ENCODE results near the gene CLDN15.
"Not testable (repeated sequence)": the region's sequence is repeated elsewhere in the genome, so short reads cannot be mapped to it uniquely, and the experiment has no call there.

The CLDN15 gene

DNA sequence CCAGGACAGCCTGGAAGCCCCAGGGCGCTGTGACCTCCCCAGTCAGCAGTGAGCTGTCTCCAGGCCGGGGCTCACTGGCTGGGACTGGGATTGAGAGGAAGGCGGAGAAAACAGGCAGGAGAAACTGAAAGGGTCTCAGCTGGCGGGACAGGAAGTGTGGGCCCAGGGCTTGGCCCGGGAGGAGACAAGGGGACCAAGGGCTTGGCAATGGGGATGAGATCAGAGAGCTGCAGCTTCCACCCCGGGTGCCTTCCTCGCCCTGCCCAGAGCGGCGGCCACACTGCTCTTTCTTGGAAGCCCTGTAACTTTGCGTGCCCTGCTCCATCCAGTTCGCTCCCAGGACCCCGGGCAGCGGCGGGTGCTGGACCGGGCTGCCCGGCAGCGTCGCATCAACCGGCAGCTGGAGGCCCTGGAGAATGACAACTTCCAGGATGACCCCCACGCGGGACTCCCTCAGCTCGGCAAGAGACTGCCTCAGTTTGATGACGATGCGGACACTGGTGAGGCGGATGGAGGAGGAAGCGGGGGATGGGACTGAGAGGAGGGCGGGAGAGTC, 15.2 kb downstream of the CLDN15 start:
- no peak for DNase-seq (ENCODE audit: low read depth)

DNA sequence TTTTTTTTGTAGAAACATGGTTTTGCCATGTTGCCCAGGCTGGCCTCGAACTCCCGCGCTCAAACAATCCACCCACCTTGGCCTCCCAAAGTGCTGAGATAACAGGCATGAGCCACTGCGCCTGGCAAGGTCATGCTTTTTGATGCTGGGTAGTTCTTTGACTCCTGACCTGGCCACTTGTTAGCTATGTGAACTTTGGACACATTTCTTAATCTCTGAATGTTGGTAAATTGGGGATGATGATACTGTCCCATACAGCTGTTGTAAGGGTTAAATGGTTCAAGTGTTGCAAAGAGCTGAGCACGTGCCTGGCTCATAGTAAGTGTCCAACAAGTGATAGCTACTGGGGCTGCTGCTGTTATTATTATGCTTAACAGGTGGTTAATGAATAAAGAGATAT, 17.3 kb downstream of the CLDN15 start:
- DNase-seq (ENCODE audit: low read depth) = no peak

DNA sequence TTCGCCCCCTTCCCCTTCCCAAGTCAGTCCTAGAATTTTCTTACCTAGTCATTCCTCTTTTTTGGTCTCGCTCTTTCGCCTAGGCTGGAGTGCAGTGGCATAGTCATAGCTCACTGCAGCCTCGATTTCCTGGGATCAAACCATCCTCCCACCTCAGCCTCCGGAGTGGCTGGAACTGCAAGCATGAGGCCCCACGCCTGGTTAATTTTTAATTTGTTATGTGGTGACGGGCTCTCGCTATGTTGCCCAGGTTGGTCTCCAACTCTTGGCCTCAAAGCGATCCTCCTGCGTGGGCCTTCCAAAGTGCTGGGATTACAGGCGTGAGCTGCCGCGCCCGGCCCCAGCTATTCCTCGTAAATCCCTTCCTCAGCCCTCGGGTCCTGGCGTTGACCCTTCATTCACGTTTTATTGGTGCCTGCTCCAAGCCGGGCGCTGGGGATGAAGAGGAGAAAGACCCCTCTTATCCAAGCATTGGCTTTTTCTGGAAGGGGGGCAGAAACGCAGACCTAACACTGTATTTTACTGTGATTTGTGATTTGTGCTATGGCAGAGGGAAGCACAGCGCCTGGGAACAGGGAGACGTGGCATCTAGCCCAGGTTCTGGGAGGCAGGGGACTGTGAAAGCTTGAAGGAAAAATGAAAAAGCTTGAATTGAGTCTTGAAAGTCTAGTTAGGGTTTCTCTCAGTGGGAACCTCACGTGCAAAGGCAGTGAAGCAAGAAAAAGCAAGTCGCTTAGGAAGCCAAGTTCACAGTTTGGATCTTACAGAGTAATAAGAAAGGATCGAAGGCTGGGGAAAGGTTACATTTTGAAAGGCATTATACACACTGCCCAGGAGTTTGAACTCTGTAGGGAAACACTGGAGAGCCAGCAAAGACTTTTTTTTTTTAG, 19.1 kb downstream of the CLDN15 start:
- no peak for DNase-seq (ENCODE audit: low read depth)

DNA sequence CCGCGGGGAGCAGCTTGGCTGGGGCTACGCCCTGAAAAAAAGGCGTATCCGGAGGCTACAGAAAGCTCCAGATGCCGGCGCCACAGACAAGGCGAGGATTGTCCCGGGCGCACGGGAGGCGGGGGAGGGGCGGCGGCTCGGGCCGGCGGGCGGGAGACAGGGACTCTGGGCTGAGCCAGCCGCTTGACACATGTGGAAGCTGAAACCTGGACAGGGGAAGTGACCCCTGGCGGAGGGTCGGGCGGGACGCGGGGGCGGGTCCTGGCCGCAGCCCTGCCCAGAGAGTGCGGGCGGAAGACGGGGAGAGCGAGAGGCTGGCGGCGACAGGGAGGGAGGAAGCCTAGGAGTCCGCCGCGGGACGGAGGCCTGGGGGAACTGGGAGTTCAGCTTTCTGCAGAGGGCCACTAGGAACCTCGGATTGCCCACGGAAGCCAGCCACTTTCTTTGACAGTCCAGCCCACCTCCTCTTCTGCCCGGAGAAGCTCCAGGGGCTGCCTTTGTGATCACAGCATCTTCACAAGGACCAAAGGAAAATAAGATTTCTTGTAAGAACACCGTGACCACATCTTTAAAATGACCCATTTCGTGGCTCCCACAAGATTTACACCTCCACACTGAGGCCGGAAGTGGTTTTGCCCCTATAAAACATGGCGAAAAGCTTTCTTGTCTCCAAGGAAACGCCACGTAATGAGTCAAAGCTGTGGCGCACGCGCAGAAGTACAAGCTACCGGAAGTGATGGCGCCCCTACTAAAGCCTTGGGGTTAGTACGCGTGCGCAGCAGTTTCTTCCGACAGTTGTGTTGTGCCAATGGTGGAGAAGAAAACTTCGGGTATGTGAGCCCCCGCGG, 20.0 kb downstream of the CLDN15 start, which contains the start of the genes PLOD3 and ZNHIT1:
Gene PLOD3 (minus strand): TSS at position 194 of the 848 bp plus-strand sequence. CDS start 307 bp downstream, outside the sequence.
Gene ZNHIT1 (plus strand): TSS at position 778 of the 848 bp plus-strand sequence. CDS start 31 bp downstream, at position 809.
- DNase-seq (ENCODE audit: low read depth) = peak; percentile 90

DNA sequence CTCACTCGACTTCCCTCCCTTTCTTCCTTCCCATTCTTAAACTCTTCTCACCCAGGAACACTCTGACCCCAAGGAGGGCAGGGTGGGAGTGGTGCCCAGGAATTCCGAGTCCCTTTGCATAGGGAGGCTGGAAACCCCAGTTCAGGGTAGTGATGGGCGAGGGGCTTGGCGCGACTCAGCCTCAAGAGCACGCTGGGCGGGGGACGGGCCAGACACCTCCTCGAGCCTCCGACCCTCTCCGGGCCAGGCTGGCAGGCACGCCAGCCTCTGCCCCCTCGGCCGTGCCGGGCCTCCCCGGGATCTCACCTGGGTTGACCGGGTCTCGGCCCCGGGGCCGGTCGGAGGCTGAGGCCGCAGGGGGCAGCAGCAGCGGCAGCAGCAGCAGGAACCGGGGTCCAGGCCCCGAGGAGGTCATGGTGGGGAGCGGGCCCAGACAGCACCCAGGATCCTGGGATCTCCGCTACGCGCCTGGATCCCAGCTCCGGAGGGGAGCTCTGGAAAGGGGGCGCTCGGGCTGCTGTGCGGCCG, 20.7 kb downstream of the CLDN15 start:
- no peak for DNase-seq (ENCODE audit: low read depth)

DNA sequence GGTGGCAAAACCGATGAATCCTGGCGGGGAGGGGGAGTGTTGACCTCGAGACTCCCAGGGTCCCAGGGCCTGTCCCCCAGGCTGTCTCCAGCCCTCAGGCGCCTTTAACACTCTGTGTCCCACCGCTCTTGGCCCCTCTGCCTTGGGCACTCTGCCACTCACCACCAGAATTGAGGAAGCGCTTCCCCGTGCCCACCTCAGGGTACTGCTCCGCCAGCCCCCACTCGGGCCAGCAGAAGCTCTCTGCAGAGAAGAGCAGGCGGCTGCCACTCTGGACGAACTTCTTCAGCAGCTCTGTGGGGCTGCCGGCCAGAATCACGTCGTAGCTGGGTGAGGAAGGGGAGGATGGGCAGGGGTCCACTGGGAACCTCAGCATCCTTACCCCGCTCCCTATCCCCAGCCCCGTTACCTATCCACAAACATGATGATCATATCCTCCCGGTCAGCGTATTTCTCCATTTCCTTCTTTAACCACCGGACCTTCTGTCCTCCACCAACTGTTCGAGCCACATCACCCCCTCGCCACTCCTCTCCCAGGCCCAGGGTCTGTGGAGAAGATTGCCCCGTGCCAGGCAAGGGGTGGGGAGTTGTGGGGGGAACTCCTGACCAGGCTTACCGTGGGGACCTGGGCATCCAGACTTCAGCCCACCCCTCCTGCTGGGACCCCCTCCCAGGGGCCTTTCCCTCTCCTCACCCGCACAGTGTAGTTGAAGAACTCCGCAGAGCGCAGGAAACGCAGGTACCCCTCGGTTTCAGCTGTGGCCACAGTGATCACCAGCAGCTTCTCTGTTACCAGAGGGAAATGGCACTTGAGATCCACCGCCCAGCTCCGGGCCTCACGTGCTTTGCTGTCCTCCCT, 21.4 kb downstream of the CLDN15 start:
- DNase-seq (ENCODE audit: low read depth) = no peak

DNA sequence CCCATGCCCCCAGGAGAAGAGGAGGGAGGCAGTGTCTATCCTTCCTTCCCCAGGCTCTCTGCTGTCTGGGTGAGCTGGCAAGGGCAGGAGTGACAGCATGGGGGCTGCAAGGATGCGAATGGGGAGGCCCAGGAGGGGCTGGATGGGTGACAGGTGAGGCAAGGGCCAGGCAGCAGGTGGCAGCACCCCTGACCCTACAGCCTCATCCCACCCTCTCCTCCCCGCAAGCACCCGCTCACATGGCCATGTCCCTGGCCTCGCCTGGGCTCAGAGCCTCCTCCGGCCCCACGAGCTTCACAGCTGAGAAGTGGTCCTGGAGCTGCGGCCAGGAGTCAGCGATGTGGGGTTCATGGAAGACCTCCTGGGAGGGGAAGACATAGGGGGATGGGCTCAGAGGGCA, 25.6 kb downstream of the CLDN15 start:
- no peak for DNase-seq (ENCODE audit: low read depth)

DNA sequence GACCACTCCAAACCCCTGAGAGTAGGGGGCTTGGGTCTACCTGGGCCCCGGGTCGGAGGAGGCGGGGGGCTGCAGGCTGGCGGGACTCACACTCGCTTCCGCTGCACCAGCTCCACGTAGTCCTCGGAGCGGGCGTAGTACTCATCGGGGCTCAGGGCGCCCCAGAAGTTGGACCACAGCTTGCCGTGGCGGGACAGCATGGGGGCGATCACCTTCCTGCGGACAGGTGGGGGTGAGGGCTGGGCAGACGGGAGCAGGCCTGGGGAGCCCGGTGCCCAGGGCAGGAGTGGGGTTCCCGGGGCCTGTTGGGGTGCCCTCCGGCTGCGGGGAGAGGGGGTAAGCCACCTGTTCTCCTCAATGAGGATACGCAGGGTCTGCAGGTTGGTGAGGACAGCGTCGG, 26.1 kb downstream of the CLDN15 start:
- DNase-seq (ENCODE audit: low read depth) = no peak

DNA sequence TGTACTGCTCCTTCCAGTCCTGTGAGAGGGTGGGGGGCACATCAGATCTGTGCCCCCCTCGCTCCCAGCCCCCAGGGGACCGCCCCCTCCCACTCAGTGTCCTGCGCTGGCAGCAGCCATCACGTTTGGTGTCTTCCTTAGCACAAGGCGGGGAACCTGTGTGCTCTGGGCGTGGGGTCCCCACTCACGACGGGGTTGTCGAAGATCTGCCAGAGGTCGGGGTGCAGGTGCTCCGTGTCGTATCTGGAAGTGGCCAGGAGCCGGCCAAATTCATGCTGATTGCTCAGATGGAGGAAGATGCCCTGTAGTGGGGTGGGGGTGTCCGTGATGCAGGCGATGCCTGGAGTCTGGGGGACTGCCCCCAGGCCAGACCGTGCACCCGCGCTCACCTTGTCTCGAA, 27.5 kb downstream of the CLDN15 start:
- no peak for DNase-seq (ENCODE audit: low read depth)

DNA sequence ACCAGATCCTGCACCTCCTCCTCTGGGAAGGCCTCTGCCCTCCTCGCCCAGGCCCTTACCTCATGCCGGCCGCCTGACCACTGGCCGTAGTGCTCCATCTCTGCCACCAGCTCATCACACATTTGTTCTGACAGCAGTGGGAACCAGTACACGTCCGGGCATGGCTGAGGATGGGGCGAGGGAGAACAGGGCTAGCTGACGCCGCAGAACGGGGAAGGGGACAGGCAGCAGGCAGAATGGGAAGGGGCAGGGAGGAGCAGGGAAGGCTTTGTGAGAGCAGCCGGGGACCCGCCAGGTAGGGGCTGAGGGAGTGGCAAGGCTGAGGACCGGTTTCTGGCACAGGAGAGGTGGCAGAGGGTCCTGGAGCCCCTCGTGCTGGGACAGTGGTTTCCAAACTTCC, 28.8 kb downstream of the CLDN15 start:
- no peak for DNase-seq (ENCODE audit: low read depth)

DNA sequence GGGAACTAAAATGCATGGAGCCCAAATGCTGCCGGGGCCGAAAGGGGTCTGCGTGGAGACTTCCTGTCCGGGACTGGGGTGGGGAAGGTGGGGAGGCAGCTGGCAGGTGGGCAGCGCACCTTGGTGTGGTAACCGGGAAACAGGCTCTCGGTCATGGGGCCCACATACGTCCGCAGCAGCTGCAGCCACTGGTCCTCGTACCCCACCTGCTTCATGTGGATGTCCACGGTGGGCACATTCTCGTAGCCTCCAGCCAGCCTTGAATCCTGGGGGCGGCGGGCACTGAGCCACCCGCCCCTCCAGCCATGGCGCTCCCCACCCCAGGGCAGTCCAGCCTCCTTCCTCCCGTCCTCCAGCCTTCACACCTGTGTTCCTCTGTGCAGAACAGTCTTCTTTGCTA, 30.1 kb downstream of the CLDN15 start:
- DNase-seq (ENCODE audit: low read depth) = no peak

DNA sequence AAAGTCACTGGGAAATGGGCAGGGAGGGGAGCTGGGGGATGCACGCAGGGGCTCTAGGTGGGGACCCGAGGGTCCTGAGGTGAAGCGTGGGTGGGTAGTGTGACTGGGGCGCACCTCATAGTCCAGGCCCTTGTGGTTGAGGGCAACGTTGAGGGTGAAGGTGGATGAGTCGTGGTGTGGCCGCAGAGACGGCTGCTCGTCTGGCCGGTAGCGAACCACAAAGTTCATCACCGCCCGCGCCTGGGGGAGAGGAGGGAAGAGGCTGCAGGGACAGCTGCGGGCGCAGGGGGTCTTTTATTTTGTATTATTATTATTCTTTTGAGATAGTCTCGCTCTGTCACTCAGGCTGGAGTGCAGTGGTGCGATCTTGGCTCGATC, 30.9 kb downstream of the CLDN15 start:
- DNase-seq (ENCODE audit: low read depth) = no peak

DNA sequence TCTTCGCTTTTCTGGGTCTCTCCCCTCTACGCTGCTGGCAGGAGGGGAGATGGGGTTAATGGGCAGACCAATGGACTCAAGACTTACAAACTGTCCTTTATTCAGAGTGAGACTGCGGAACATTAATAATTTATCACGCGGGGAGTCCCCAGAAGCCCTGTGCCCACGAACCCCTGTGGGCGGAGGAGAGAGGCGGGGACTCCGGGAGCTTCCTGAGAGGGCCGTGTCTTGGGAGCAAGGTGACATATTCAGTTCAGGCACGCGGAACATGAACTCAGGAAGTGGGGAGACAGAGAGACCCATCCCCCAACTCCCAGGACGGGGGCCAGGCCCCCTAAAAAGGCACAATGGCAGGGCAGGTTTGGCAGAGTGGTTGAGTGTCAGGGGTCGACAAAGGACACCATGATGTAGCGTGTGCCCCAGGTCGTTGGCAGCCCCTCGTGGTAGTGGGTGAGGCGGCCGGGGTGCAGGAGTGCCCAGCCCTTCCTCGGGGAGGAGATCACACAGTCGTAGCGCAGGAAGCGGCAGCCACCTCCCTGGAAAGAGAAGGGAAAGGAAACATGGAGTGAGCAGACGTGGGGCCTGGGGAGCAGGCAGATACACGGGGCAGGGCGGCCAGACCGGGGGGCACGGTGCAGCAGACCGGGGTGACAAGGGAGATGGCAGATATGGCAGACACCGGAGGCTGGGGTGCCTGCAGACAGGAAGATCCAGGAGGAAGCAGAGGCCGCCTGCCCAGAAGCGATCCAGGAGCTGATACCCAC, 31.5 kb downstream of the CLDN15 start:
- DNase-seq (ENCODE audit: low read depth) = no peak

DNA sequence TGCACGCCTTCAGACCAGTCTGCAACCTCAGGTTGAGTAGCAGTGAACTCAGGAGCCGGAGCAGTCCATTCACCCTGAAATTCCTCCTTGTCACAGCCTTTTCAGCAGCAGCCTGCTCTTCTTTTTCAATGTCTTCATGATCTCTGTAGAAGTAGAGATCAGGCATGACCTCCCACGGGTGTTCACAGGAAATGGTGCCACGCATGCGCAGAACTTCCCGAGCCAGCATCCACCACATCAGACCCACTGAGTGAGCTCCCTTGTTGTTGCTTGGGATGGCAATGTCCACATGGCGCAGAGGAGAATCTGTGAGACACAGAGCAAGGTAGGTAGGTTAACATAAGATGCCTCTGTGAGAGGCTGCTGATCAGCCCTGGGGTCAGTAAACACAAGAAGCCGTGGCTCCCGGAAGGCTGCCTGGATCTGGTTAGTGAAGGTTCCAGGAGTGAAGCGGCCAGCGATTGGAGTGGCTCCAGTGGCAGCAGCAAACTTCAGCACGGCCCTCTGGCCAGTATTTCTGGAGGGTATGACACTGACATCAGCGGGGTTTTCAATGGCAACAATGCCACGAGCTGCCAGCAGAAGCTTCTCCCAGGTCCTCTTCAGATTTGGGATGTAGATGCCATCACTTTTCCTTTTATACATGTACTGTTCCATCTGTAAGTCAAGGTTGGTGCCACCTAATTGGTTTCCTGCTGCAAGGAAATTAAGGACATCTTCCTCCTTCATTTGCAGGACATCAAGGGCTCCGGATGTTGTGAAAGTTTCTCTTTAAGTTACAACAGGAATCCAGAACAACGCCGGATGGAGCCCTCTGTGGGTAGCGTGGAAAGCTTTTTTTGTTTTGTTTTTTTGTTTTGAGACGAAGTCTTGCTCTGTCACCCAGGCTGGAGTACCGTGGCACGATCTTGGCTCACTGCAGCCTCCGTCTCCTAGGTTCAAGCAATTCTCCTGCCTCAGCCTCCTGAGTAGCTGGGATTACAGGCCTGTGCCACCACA, 33.6 kb downstream of the CLDN15 start:
- DNase-seq (ENCODE audit: low read depth) = not testable (repeated sequence)

DNA sequence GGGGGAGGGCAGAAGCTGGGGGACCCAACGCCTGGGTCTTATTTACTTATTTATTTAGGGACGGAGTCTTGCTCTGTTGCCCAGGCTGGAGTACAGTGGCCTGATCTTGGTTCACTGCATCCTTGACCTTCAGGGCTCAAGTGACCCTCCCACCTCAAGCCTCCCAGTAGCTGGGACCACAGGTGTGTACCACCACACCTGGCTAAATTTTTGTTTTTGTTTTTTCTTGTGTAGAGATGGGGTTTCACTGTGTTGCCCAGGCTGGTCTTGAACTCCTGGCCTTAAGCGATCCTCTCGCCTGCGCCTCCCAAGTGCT, 35.0 kb downstream of the CLDN15 start:
- no peak for DNase-seq (ENCODE audit: low read depth)

DNA sequence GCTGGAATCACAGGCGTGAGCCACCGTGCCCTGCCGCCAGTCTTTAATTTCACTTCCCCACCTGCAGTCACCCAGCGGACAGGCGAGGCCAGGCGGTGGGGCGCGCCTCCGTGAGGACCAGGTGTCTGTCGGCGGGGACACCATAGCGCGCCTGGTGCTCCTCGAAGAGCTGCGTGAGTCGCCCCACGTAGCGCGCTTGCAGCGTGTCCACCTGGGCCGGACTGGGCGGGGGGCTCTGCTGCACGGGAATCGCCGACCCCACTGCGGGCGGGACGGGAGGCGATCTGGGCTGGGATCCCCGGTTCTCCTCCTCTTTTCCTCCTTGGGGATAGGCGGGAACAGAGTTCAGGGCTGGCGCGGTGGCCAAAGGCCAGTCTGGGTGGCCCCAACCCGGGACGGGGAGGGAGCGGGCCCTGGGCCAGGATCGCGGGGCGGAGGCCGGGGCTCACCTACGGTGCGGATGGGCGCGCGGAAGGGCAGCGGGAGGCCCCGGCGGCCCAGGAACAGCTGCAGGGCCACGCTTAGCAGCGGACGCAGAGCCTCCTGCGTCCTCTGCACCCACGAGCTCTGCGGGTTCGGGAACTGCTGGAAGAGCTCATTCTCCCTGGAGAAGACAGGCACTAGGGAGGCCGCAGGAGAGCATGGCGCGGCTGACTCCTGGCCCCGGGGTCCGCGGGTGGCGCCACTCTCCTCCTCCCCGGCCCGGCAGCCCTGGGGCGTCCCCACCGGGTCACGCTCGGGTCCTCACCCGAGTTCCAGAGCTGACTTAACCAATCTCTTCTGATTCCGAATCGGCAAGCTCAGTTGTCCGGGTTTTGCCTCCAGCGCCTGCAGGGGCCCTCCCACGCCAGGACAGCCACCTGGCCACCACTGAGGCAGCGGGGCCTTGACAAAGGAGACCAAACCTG, 35.7 kb downstream of the CLDN15 start:
- no peak for DNase-seq (ENCODE audit: low read depth)

DNA sequence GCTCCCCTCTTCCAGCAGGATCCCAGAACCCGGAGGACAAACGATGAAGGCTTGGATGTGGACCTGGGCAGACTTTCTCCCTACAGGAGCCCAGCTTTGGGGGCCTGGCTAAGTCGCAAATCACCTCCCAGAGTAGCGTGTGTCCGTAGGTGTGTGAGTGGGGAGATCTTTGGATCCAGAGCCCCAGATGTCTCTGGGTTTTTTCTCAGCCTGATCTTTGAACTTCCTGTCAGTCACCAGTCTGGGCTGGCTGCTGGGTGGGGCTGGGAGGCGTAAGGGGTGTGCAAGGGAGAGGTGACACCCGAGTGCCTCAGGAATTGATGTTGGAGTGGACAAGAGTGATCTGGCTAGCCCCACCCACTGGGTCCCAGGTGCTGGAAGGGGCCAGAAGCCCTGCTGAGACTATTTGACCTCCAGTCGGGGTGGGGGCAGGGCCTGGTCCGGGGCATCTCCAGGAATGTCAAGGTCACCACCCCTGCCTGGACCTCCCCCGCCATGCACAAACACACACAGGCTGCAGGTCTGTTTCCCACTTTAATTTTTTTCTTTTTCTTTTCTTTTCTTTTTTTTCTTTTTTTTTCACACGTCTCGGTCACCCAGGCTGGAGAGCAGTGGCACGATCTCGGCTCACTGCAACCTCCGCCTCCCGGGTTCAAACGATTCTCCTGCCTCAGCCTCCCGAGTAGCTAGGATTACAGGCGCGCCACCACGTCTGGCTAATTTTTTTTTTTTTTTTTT, 36.6 kb downstream of the CLDN15 start, which contains the start of gene MOGAT3:
Gene MOGAT3 (minus strand): TSS at position 175 of the 738 bp plus-strand sequence. CDS start 182 bp downstream, outside the sequence.
- DNase-seq (ENCODE audit: low read depth) = no peak

DNA sequence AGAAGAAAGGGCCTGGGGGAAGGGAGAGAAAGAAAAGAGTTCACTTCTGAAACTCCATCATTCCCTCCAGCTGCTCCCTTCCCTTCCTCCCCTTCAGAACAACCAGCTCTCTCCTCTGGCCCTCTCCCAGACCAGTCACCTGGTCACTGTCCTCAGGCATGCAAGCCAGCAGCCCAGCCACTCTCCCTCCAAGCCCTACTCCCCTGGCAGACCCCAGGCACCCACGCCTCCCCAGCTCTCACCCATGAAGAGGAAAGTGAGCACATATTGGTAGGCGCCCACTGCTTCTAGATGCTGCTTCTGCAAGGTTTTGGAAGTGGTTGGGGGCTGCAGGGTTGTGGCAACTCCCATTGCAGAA, 37.1 kb downstream of the CLDN15 start:
- no peak for DNase-seq (ENCODE audit: low read depth)
